HepG2 (cell line): ENCODE results near the gene CIART. TPM values are rescaled to one million over a fixed set of nuclear protein-coding genes. Genes with fewer than 3 reads are reported as not detected.

Source experiments
- CBX1 ChIP-seq: IDR thresholded peaks from one replicate; pipeline ENCODE4 v1.6.1; 2016; ENCODE audit warnings: antibody characterized with exemption, low read depth
- HOXA5 ChIP-seq: sonication (generic); formaldehyde crosslinking; IDR thresholded peaks from 2 replicates; pipeline ENCODE4 v1.4.0; 2020; ENCODE audit warnings: missing genetic modification reagents
- IKZF1 ChIP-seq: fragments of 450-650 bp; IDR thresholded peaks from 2 replicates; pipeline ENCODE4 v1.7.1; 2016
- KDM1A ChIP-seq: IDR thresholded peaks from 2 replicates; pipeline ENCODE4 v1.6.1; 2016; ENCODE audit warnings: missing compliant biosample characterization
- MED13 ChIP-seq: sonication (generic); formaldehyde crosslinking; IDR thresholded peaks from 2 replicates; pipeline ENCODE4 v1.5.0; 2020; ENCODE audit warnings: missing genetic modification reagents
- MYC ChIP-seq: sonication (generic); formaldehyde crosslinking; IDR thresholded peaks from 2 replicates; pipeline ENCODE4 v1.9.0; 2021; ENCODE audit warnings: missing genetic modification reagents, borderline replicate concordance
- NR2F6 ChIP-seq, 2 experiments: IDR thresholded peaks; 2 replicates each; pipeline ENCODE4 v1.6.1; 2016; ENCODE audit warnings: antibody characterized with exemption in 1 of 2, mild to moderate bottlenecking in 1 of 2
- SMYD3 ChIP-seq: sonication (generic); formaldehyde crosslinking; IDR thresholded peaks from 2 replicates; pipeline ENCODE4 v1.8.1; 2023; ENCODE audit warnings: mild to moderate bottlenecking, missing genetic modification reagents
- TSC22D2 ChIP-seq: sonication (generic); formaldehyde crosslinking; IDR thresholded peaks from 2 replicates; pipeline ENCODE4 v1.5.1; 2020; ENCODE audit warnings: missing genetic modification reagents, mild to moderate bottlenecking, borderline replicate concordance
- ZC3H13 ChIP-seq: sonication (generic); formaldehyde crosslinking; IDR thresholded peaks from 2 replicates; pipeline ENCODE4 v1.8.1; 2023; ENCODE audit warnings: mild to moderate bottlenecking, missing genetic modification reagents, moderate library complexity
- ZMAT3 ChIP-seq: sonication (generic); formaldehyde crosslinking; conservative IDR thresholded peaks from 2 replicates; pipeline ENCODE4 v1.7.0; 2021; ENCODE audit warnings: missing genetic modification reagents
- ZNF225 ChIP-seq: sonication (generic); formaldehyde crosslinking; IDR thresholded peaks from 2 replicates; pipeline ENCODE4 v1.4.0; 2020; ENCODE audit warnings: mild to moderate bottlenecking, missing genetic modification reagents
- ZNF547 ChIP-seq: sonication (generic); formaldehyde crosslinking; IDR thresholded peaks from 2 replicates; pipeline ENCODE4 v1.5.1; 2020; ENCODE audit warnings: mild to moderate bottlenecking, missing genetic modification reagents
- polyA plus RNA-seq, 8 experiments: library from polyadenylated mRNA; depleted of rRNA in 3 of 8; stranded (reverse) in 7 of 8; unstranded in 1 of 8; fragments of >200 nt; fragmentation: Illumina TruSeq in 4 of 8; extraction: Trizol in 4 of 8; gene quantifications; 2 replicates each; pipeline versions ENCODE4 v1.2.1 to v1.2.3, GENCODE V29; 2011 to 2016; ENCODE audit warnings: low read depth in 4 of 8, missing spikeins in 1 of 8, mixed read lengths in 1 of 8; ENCODE audit not compliant: insufficient read depth in 1 of 8
- total RNA-seq, 5 experiments: library from RNA; depleted of rRNA; stranded (reverse); fragments of >200 nt; fragmentation: Illumina TruSeq; extraction: Trizol; gene quantifications; 2 replicates each; pipeline ENCODE4 v1.2.3, GENCODE V29; 2016; ENCODE audit warnings: low read depth in 1 of 5
- TF ChIP-seq, protein P1 (sequence below): sonication (generic); formaldehyde crosslinking; IDR thresholded peaks from 2 replicates; pipeline ENCODE4 v1.4.0; 2020; ENCODE audit warnings: missing genetic modification reagents
- TF ChIP-seq, protein P2 (sequence below): sonication (generic); formaldehyde crosslinking; IDR thresholded peaks from 2 replicates; pipeline ENCODE4 v1.4.0; 2020; ENCODE audit warnings: missing genetic modification reagents
- TF ChIP-seq, protein P3 (sequence below): IDR thresholded peaks from 2 replicates; pipeline ENCODE4 v1.4.0; 2020; ENCODE audit warnings: mild to moderate bottlenecking, missing genetic modification reagents
- TF ChIP-seq, protein P4 (sequence below): IDR thresholded peaks from 2 replicates; pipeline ENCODE4 v1.6.1; 2016; ENCODE audit warnings: missing genetic modification reagents, missing compliant biosample characterization
- TF ChIP-seq, protein P5 (sequence below): sonication (generic); formaldehyde crosslinking; IDR thresholded peaks from 2 replicates; pipeline ENCODE4 v1.9.0; 2022; ENCODE audit warnings: low read depth, missing genetic modification reagents
- TF ChIP-seq, protein P6 (sequence below): sonication (generic); formaldehyde crosslinking; conservative IDR thresholded peaks from 2 replicates; pipeline ENCODE4 v1.4.0; 2020; ENCODE audit warnings: missing genetic modification reagents

Gene CIART
- total and polyA plus RNA-seq, 2 of the 13 experiments (the other 11 are each of a cell fraction or from before 2014, with no cell fraction given), result 0.58 TPM; not detected in 1

DNA sequence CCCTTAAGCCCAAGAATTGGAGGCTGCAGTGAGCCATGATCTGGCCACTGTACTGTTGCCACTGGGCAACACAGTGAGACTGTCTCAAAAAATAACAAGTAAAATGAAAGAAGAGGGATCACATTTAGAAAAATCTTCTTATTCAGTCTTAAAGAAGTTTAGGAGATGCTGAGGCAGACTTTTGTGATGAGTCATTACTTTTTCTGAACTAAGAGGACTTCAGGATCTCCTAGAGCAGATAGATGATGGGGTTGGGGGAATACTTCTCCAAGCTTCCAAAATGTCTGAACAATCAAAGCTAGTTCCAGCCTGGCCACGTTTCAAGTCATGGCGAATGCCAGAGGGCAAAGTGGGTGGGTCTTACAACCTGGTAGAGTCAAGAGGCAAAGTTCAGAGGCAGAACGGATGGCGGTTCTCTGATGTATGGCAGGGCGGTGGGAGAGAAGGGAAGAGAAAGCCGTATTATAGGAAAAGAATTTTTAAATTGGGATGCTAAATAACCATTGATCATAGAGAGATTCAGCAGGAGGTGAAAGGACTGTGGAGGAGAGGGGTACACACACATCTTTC, 2.1 kb upstream of the CIART start (continued):
- TF ChIP-seq, protein P1, sequence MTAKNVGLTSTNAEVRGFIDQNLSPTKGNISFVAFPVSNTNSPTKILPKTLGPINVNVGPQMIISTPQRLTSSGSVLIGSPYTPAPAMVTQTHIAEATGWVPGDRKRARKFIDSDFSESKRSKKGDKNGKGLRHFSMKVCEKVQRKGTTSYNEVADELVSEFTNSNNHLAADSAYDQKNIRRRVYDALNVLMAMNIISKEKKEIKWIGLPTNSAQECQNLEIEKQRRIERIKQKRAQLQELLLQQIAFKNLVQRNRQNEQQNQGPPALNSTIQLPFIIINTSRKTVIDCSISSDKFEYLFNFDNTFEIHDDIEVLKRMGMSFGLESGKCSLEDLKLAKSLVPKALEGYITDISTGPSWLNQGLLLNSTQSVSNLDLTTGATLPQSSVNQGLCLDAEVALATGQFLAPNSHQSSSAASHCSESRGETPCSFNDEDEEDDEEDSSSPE (CRISPR knock-in tag), result no peak
- TF ChIP-seq KDM1A (no peak), IKZF1 (no peak), SMYD3 (CRISPR knock-in tag) (no peak), ZC3H13 (no peak), MYC (CRISPR knock-in tag) (peak; percentile 37; the same call in 1 of the 2 replicates), MED13 (CRISPR knock-in tag) (0 out of 2 replicates have a peak, but pooled peaks have one; percentile 34), CBX1 (no peak), ZMAT3 (no peak), ZNF547 (CRISPR knock-in tag) (no peak), HOXA5 (CRISPR knock-in tag) (0 out of 2 replicates have a peak, but pooled peaks have one; percentile 18), TSC22D2 (CRISPR knock-in tag) (no peak), NR2F6 (IDR thresholded peaks at IDR 0.05) (peak; percentile 26; the same call in 1 of the 2 replicates), NR2F6 (CRISPR knock-in tag; IDR thresholded peaks at IDR 0.05) (no peak), ZNF225 (CRISPR knock-in tag) (no peak)
- TF ChIP-seq, protein P2, sequence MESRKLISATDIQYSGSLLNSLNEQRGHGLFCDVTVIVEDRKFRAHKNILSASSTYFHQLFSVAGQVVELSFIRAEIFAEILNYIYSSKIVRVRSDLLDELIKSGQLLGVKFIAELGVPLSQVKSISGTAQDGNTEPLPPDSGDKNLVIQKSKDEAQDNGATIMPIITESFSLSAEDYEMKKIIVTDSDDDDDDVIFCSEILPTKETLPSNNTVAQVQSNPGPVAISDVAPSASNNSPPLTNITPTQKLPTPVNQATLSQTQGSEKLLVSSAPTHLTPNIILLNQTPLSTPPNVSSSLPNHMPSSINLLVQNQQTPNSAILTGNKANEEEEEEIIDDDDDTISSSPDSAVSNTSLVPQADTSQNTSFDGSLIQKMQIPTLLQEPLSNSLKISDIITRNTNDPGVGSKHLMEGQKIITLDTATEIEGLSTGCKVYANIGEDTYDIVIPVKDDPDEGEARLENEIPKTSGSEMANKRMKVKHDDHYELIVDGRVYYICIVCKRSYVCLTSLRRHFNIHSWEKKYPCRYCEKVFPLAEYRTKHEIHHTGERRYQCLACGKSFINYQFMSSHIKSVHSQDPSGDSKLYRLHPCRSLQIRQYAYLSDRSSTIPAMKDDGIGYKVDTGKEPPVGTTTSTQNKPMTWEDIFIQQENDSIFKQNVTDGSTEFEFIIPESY (CRISPR knock-in tag), result 0 out of 2 replicates have a peak, but pooled peaks have one; percentile 42
- TF ChIP-seq, protein P3, sequence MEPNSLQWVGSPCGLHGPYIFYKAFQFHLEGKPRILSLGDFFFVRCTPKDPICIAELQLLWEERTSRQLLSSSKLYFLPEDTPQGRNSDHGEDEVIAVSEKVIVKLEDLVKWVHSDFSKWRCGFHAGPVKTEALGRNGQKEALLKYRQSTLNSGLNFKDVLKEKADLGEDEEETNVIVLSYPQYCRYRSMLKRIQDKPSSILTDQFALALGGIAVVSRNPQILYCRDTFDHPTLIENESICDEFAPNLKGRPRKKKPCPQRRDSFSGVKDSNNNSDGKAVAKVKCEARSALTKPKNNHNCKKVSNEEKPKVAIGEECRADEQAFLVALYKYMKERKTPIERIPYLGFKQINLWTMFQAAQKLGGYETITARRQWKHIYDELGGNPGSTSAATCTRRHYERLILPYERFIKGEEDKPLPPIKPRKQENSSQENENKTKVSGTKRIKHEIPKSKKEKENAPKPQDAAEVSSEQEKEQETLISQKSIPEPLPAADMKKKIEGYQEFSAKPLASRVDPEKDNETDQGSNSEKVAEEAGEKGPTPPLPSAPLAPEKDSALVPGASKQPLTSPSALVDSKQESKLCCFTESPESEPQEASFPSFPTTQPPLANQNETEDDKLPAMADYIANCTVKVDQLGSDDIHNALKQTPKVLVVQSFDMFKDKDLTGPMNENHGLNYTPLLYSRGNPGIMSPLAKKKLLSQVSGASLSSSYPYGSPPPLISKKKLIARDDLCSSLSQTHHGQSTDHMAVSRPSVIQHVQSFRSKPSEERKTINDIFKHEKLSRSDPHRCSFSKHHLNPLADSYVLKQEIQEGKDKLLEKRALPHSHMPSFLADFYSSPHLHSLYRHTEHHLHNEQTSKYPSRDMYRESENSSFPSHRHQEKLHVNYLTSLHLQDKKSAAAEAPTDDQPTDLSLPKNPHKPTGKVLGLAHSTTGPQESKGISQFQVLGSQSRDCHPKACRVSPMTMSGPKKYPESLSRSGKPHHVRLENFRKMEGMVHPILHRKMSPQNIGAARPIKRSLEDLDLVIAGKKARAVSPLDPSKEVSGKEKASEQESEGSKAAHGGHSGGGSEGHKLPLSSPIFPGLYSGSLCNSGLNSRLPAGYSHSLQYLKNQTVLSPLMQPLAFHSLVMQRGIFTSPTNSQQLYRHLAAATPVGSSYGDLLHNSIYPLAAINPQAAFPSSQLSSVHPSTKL (CRISPR knock-in tag), result 0 out of 2 replicates have a peak, but pooled peaks have one; percentile 10
- TF ChIP-seq, protein P4, sequence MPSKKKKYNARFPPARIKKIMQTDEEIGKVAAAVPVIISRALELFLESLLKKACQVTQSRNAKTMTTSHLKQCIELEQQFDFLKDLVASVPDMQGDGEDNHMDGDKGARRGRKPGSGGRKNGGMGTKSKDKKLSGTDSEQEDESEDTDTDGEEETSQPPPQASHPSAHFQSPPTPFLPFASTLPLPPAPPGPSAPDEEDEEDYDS (CRISPR knock-in tag), result peak; percentile 34; the same call in 1 of the 2 replicates
- TF ChIP-seq, protein P5, sequence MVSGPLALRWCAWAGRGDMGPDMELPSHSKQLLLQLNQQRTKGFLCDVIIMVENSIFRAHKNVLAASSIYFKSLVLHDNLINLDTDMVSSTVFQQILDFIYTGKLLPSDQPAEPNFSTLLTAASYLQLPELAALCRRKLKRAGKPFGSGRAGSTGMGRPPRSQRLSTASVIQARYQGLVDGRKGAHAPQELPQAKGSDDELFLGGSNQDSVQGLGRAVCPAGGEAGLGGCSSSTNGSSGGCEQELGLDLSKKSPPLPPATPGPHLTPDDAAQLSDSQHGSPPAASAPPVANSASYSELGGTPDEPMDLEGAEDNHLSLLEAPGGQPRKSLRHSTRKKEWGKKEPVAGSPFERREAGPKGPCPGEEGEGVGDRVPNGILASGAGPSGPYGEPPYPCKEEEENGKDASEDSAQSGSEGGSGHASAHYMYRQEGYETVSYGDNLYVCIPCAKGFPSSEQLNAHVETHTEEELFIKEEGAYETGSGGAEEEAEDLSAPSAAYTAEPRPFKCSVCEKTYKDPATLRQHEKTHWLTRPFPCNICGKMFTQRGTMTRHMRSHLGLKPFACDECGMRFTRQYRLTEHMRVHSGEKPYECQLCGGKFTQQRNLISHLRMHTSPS (CRISPR knock-in tag), result 0 out of 2 replicates have a peak, but pooled peaks have one; percentile 25
- TF ChIP-seq, protein P6, sequence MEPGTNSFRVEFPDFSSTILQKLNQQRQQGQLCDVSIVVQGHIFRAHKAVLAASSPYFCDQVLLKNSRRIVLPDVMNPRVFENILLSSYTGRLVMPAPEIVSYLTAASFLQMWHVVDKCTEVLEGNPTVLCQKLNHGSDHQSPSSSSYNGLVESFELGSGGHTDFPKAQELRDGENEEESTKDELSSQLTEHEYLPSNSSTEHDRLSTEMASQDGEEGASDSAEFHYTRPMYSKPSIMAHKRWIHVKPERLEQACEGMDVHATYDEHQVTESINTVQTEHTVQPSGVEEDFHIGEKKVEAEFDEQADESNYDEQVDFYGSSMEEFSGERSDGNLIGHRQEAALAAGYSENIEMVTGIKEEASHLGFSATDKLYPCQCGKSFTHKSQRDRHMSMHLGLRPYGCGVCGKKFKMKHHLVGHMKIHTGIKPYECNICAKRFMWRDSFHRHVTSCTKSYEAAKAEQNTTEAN (CRISPR knock-in tag), result no peak
